Liver (tissue), 3 donors: Measurements from ENCODE around the gene ATP12A.

ENCODE experiments used
- ATF3 ChIP-seq: IDR thresholded peaks from 2 replicates; pipeline ENCODE4 v1.6.1; 2016; ENCODE audit warnings: antibody characterized with exemption
- CTCF ChIP-seq: fragments of 150-350 bp; IDR thresholded peaks from 2 replicates; pipeline ENCODE4 v1.5.1; 2017; ENCODE audit warnings: improper control_type of control experiment, low read depth, low read length; ENCODE audit not compliant: missing input control
- EGR1 ChIP-seq, 2 donors: IDR thresholded peaks; 2 replicates each; pipeline ENCODE4 v1.6.1; 2016 to 2018; ENCODE audit warnings: antibody characterized with exemption in 2 of 2, low read depth in 2 of 2
- FOXA1 ChIP-seq: IDR thresholded peaks from 2 replicates; pipeline ENCODE4 v1.6.1; 2016; ENCODE audit warnings: antibody characterized with exemption
- GABPA ChIP-seq, 2 donors: IDR thresholded peaks in 1 of 2; conservative IDR thresholded peaks in 1 of 2; 2 replicates each; pipeline ENCODE4 v1.6.1; 2016; ENCODE audit warnings: antibody characterized with exemption in 2 of 2, mild to moderate bottlenecking in 1 of 2, moderate library complexity in 1 of 2
- HNF4G ChIP-seq: IDR thresholded peaks from 2 replicates; pipeline ENCODE4 v1.6.1; 2016; ENCODE audit warnings: antibody characterized with exemption
- JUND ChIP-seq, 2 donors: IDR thresholded peaks; 2 replicates each; pipeline ENCODE4 v1.6.1; 2016; ENCODE audit warnings: antibody characterized with exemption in 2 of 2
- MAX ChIP-seq: IDR thresholded peaks from 2 replicates; pipeline ENCODE4 v1.6.1; 2016; ENCODE audit warnings: antibody characterized with exemption
- RAD21 ChIP-seq, 2 donors: IDR thresholded peaks; 2 replicates each; pipeline ENCODE4 v1.6.1; 2016; ENCODE audit warnings: antibody characterized with exemption in 2 of 2, mild to moderate bottlenecking in 2 of 2
- REST ChIP-seq: IDR thresholded peaks from 2 replicates; pipeline ENCODE4 v1.6.1; 2016; ENCODE audit warnings: antibody characterized with exemption, mild to moderate bottlenecking
- SP1 ChIP-seq: IDR thresholded peaks from 2 replicates; pipeline ENCODE4 v1.6.1; 2018; ENCODE audit warnings: antibody characterized with exemption, mild to moderate bottlenecking
- TAF1 ChIP-seq: conservative IDR thresholded peaks from 2 replicates; pipeline ENCODE4 v1.6.1; 2016; ENCODE audit warnings: antibody characterized with exemption, mild to moderate bottlenecking
- YY1 ChIP-seq: IDR thresholded peaks from 2 replicates; pipeline ENCODE4 v1.6.1; 2016; ENCODE audit warnings: antibody characterized with exemption, mild to moderate bottlenecking
- donor health status: healthy.
- donor health status: healthy.

GRCh38 chr13:24742977-24743376 is 62.8 kb downstream of the ATP12A start:
- TF ChIP-seq MAX (no peak), CTCF (no peak), RAD21 (IDR thresholded peaks at IDR 0.05) (no peak), TAF1 (no peak), SP1 (no peak), YY1 (no peak), JUND (IDR thresholded peaks at IDR 0.05) (no peak), EGR1 (IDR thresholded peaks at IDR 0.05; ENCODE audit: low read depth in 2 of 2) (no peak), REST (no peak), GABPA (IDR thresholded peaks at IDR 0.05 in 1 of 2, conservative IDR thresholded peaks at IDR 0.05 in 1 of 2) (no peak), HNF4G (no peak), ATF3 (no peak), FOXA1 (no peak)
